Stimulated activated CD8-positive, alpha-beta memory T cell treated with anti-CD3 and anti-CD28 coated beads, Interleukin-7, amount 100 ng/mL, for 4 hours (primary cell): Measurements from ENCODE around the gene NPPA.
A peak's percentile ranks its signal among the peaks of the same experiment; 100 is the strongest.
"Not testable (repeated sequence)": the region's sequence is repeated elsewhere in the genome, so short reads cannot be mapped to it uniquely, and the experiment has no call there.

Experiments
- DNase-seq, 2 donors: peaks; one replicate each; pipeline ENCODE4 v3.0.0-alpha.2; 2020; ENCODE audit warnings: low read depth in 2 of 2

NPPA gene

GRCh38 chr1:11847667-11848372, at the start of gene NPPA:
Gene NPPA, minus strand, starts transcription at chr1:11847783. Its CDS starts 99 bp downstream, at chr1:11847684.
- DNase-seq, result no peak

GRCh38 chr1:11894501-11894900, 46.9 kb upstream of the NPPA start:
- DNase-seq, result not testable (repeated sequence)

- DNase-seq, result peak; percentile 36 to 39
Measured at GRCh38 chr1:11893907-11894251, 46.3 kb upstream of the NPPA start.

- DNase-seq, result no peak
Measured at GRCh38 chr1:11891433-11892186, 44.0 kb upstream of the NPPA start.

- DNase-seq, result no peak
Measured at GRCh38 chr1:11888877-11889208, 41.3 kb upstream of the NPPA start.

- DNase-seq, result no peak
Measured at GRCh38 chr1:11888206-11888876, 40.8 kb upstream of the NPPA start.

- DNase-seq, result no peak
Measured at GRCh38 chr1:11887666-11888007, 40.1 kb upstream of the NPPA start.

GRCh38 chr1:11886986-11887665, 39.5 kb upstream of the NPPA start:
- no peak for DNase-seq

- no peak for DNase-seq
Measured at GRCh38 chr1:11885916-11886315, 38.3 kb upstream of the NPPA start.

GRCh38 chr1:11882814-11883538, 35.4 kb upstream of the NPPA start:
- DNase-seq, result no peak

GRCh38 chr1:11881749-11882441, 34.3 kb upstream of the NPPA start:
- no peak for DNase-seq

GRCh38 chr1:11880911-11881748, 33.5 kb upstream of the NPPA start:
- no peak for DNase-seq

- DNase-seq, result no peak
Measured at GRCh38 chr1:11880181-11880575, 32.6 kb upstream of the NPPA start.

- DNase-seq, result no peak
Measured at GRCh38 chr1:11879311-11880180, 32.0 kb upstream of the NPPA start.

GRCh38 chr1:11878891-11879190, 31.3 kb upstream of the NPPA start:
- DNase-seq, result no peak

- no peak for DNase-seq
Measured at GRCh38 chr1:11878081-11878890, 30.7 kb upstream of the NPPA start.

- DNase-seq, result no peak
Measured at GRCh38 chr1:11877074-11877473, 29.5 kb upstream of the NPPA start.

- DNase-seq, result no peak
Measured at GRCh38 chr1:11875094-11875493, 27.5 kb upstream of the NPPA start.

GRCh38 chr1:11874624-11875023, 27.0 kb upstream of the NPPA start:
- DNase-seq, result no peak
